Measurements from ENCODE around the gene CELA2B. TPM values are rescaled to one million over a fixed set of nuclear protein-coding genes. Genes with fewer than 3 reads are reported as not detected.

Gene CELA2B
- total RNA-seq, 2 experiments from 2014 or later = not detected

DNA sequence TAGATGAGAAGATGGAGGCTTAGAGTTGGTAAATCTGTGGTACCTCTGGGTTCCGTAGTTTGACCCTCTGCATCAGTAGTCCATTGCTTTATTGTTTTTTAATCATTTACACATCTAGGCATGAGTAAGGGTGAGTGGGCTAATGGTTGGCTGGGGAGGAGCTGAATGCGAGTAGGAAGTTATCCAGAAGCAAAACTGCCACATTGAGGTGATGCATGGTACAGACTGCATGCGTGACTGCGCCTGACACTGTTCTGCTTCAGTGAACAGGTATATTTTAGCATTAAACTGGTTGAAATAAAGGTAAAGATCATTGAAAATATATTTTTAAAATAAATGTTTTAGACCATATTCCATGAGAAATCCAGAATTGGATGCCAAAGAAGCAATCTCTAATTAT, 55.1 kb downstream of the CELA2B start:
- no peak overlapping the region for H2AFZ ChIP-seq (ENCODE audit: low read length)
- TF ChIP-seq, protein P1, sequence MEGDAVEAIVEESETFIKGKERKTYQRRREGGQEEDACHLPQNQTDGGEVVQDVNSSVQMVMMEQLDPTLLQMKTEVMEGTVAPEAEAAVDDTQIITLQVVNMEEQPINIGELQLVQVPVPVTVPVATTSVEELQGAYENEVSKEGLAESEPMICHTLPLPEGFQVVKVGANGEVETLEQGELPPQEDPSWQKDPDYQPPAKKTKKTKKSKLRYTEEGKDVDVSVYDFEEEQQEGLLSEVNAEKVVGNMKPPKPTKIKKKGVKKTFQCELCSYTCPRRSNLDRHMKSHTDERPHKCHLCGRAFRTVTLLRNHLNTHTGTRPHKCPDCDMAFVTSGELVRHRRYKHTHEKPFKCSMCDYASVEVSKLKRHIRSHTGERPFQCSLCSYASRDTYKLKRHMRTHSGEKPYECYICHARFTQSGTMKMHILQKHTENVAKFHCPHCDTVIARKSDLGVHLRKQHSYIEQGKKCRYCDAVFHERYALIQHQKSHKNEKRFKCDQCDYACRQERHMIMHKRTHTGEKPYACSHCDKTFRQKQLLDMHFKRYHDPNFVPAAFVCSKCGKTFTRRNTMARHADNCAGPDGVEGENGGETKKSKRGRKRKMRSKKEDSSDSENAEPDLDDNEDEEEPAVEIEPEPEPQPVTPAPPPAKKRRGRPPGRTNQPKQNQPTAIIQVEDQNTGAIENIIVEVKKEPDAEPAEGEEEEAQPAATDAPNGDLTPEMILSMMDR (conservative IDR thresholded peaks at IDR 0.05; ENCODE audit: low read length) = no peak
- no peak for TF ChIP-seq EZH2phosphoT487 (IDR thresholded peaks at IDR 0.05; ENCODE audit: borderline replicate concordance, low read depth, low read length)
- H4K20me1 ChIP-seq (ENCODE audit: insufficient read depth, low read length) = no peaks in the 10 kb centered on the region
- CTCF ChIA-PET (ENCODE audit: unreplicated experiment) = no interaction called here
- peaks cover 7% of the 10 kb centered on the region for H3K4me1 ChIP-seq (ENCODE audit: insufficient read depth, low read length, poor library complexity, severe bottlenecking)
- no peak overlapping the region for H3K27ac ChIP-seq (ENCODE audit: low read depth, low read length, poor library complexity, severe bottlenecking)
- no TSS peak for BruUV-seq (replicated peaks)
- peaks cover 43% of the 10 kb centered on the region for H3K36me3 ChIP-seq (ENCODE audit: insufficient read depth, low read length)
- POLR2A ChIA-PET = no interaction called here
- no peak overlapping the region for H3K4me3 ChIP-seq (ENCODE audit: low read depth, low read length, poor library complexity, severe bottlenecking)
- peaks cover 15% of the 10 kb centered on the region; the same call in 1 of the 2 replicates for H3K79me2 ChIP-seq (ENCODE audit: insufficient read depth, low read depth, low read length)
- no peak overlapping the region for H3K4me2 ChIP-seq (ENCODE audit: low read length)
- intact Hi-C loops (cut with micrococcal nuclease; ENCODE audit: unreplicated experiment) = no loop called here
- no peak for DNase-seq (ENCODE audit: low spot score)
- no peaks in the 10 kb centered on the region for H3K9me2 ChIP-seq (ENCODE audit: insufficient read depth, low read length)
- no peaks in the 10 kb centered on the region for H3K9me3 ChIP-seq (ENCODE audit: low read length)

DNA sequence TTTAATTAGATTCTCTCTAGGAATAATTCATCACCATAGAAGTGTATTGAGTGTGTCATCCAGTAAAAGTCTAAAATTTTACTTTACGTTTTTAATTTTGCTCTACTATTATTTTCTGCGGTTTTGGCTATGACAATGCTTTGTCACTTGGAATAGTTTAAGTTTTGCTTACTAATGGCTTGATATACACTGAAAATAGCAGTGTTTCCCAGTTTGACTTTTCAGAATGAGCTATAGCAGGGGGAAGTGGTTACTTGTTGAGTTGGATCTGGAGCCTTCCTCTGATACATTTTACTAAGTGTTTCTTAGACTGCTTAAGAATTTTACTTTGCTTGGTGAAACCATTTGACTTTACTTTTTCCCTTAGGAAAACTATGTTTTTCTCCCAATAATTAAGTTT, 55.8 kb downstream of the CELA2B start:
- intact Hi-C loops (cut with micrococcal nuclease; ENCODE audit: unreplicated experiment) = no loop called here
- H3K79me2 ChIP-seq (ENCODE audit: insufficient read depth, low read depth, low read length) = peaks cover 15% of the 10 kb centered on the region; the same call in 1 of the 2 replicates
- H3K36me3 ChIP-seq (ENCODE audit: insufficient read depth, low read length) = peaks cover 50% of the 10 kb centered on the region
- DNase-seq (ENCODE audit: low spot score) = no peak
- H3K4me1 ChIP-seq (ENCODE audit: insufficient read depth, low read length, poor library complexity, severe bottlenecking) = peaks cover 7% of the 10 kb centered on the region
- H3K9me3 ChIP-seq (ENCODE audit: low read length) = no peaks in the 10 kb centered on the region
- no peak for TF ChIP-seq EZH2phosphoT487 (IDR thresholded peaks at IDR 0.05; ENCODE audit: borderline replicate concordance, low read depth, low read length)
- TF ChIP-seq, protein P1 (conservative IDR thresholded peaks at IDR 0.05; ENCODE audit: low read length) = no peak
- H3K4me3 ChIP-seq (ENCODE audit: low read depth, low read length, poor library complexity, severe bottlenecking) = no peak overlapping the region
- no peak overlapping the region for H3K27ac ChIP-seq (ENCODE audit: low read depth, low read length, poor library complexity, severe bottlenecking)
- no peak overlapping the region for H2AFZ ChIP-seq (ENCODE audit: low read length)
- ChIA-PET POLR2A (interaction anchor here (0.6 kb wide), 1 partner anchor 75 kb away, joined by 4 read pairs; no protein-coding TSS in a partner anchor), CTCF (ENCODE audit: unreplicated experiment) (no interaction called here)
- H4K20me1 ChIP-seq (ENCODE audit: insufficient read depth, low read length) = no peaks in the 10 kb centered on the region
- H3K4me2 ChIP-seq (ENCODE audit: low read length) = no peak overlapping the region
- BruUV-seq (replicated peaks) = no TSS peak
- H3K9me2 ChIP-seq (ENCODE audit: insufficient read depth, low read length) = no peaks in the 10 kb centered on the region

DNA sequence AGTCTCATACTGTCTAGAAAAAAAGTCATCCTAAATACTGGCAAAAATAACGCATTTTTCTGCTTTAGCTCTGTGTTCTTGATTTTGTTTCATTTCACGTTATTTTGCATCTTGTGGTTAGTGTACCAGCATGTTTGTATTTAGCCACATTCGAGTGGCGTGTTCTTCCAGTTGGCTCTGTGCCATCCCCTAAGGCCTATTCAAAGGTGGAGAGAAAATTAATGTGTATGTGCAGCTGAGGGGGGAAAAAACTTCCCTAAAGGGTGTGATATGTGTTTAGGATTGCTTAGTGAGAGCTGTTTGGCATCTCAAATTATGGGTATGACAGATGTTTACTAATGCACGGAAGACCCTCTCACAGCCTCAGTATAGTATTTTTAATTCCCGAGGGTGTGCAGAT, 62.9 kb downstream of the CELA2B start:
- no peak overlapping the region for H3K4me2 ChIP-seq (ENCODE audit: low read length)
- H4K20me1 ChIP-seq (ENCODE audit: insufficient read depth, low read length) = no peaks in the 10 kb centered on the region
- H3K79me2 ChIP-seq (ENCODE audit: insufficient read depth, low read depth, low read length) = no peaks in the 10 kb centered on the region
- no peaks in the 10 kb centered on the region for H3K9me3 ChIP-seq (ENCODE audit: low read length)
- intact Hi-C loops (cut with micrococcal nuclease; ENCODE audit: unreplicated experiment) = no loop called here
- TF ChIP-seq, protein P1 (conservative IDR thresholded peaks at IDR 0.05; ENCODE audit: low read length) = no peak
- TF ChIP-seq EZH2phosphoT487 (IDR thresholded peaks at IDR 0.05; ENCODE audit: borderline replicate concordance, low read depth, low read length) = no peak
- ChIA-PET POLR2A (interaction anchor here (0.5 to 0.7 kb wide), 3 partner anchors 71 to 617 kb away, joined by 3 to 5 read pairs (median 3); partner anchors contain the start of gene EPHA2), CTCF (ENCODE audit: unreplicated experiment) (no interaction called here)
- H3K9me2 ChIP-seq (ENCODE audit: insufficient read depth, low read length) = no peaks in the 10 kb centered on the region
- no TSS peak for BruUV-seq (replicated peaks)
- peaks cover 66% of the 10 kb centered on the region for H3K36me3 ChIP-seq (ENCODE audit: insufficient read depth, low read length)
- H3K4me3 ChIP-seq (ENCODE audit: low read depth, low read length, poor library complexity, severe bottlenecking) = no peak overlapping the region
- no peak overlapping the region for H3K27ac ChIP-seq (ENCODE audit: low read depth, low read length, poor library complexity, severe bottlenecking)
- H3K4me1 ChIP-seq (ENCODE audit: insufficient read depth, low read length, poor library complexity, severe bottlenecking) = no peaks in the 10 kb centered on the region
- H2AFZ ChIP-seq (ENCODE audit: low read length) = no peak overlapping the region
- DNase-seq (ENCODE audit: low spot score) = no peak

All from OCI-LY7 (cell line).